Stimulated activated CD4-positive, alpha-beta T cell treated with anti-CD3 and anti-CD28 coated beads, TNF-alpha, amount 100 ng/mL, for 1 hour (primary cell): ENCODE measurements around the gene DOCK4.
A peak's percentile ranks its signal among the peaks of the same experiment; 100 is the strongest.
"Not testable (repeated sequence)": the region's sequence is repeated elsewhere in the genome, so short reads cannot be mapped to it uniquely, and the experiment has no call there.

Experiments used
- DNase-seq, 3 donors: peaks; one replicate each; pipeline ENCODE4 v3.0.0-alpha.2; 2020; ENCODE audit warnings: low read depth in 3 of 3, low spot score in 1 of 3

DOCK4 gene

GRCh38 chr7:112206238-112206990, at the start of gene DOCK4, which contains the start of gene ZNF277:
Gene DOCK4 (minus strand): TSS chr7:112206399. CDS start chr7:112206138, 261 bp downstream.
Gene ZNF277 (plus strand): TSS chr7:112206695. CDS start chr7:112206717, 22 bp downstream.
- DNase-seq: peak; percentile 96 to 99 (median 99)

DNA sequence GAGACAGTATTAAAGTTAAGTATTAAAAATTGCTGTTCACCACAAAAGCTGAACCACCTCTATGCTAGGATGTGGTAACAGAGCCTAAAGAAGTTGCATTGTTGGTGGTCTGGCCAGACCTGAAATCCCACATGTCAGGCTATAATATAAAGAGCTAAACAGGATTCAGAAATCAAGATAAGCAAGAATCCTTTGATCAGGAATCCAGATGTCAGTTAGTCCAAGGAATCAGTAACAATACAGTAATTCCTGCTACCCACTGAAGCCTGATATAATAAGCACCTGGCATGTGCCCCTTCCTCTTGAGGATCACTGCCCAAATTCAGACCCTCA, 49.2 kb upstream of the DOCK4 start:
- no peak for DNase-seq

DNA sequence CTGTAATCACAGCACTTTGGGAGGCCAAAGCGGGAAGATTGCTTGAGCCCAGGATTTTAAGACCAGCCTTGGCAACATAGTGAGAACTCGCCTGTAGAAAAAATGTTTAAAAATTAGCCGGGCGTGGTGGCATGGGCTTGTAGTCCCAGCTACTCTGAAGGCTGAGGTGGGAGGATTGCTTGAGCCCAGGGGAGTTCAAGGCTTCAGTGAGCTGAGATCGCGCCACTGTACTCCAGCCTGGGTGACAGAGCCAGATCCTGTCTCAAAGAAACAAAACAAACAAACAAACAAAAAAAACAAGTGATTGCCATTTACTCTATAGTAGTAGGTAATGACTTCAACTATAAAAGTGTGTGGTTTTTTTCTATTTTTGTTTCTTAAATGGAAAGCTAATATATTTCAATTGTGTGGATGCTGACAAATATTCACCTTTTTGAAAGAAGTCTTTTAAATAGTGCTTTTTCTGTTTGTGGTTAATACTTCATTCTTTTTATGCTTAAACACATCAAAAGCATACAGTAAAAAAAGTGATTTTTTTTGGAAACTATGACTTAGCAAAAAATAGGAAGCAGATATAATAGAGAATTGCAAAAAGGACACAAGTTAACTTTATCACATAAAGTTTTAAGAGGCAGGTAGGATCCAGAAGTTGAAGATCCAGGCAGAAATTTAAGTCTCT, 48.6 kb upstream of the DOCK4 start:
- no peak for DNase-seq

DNA sequence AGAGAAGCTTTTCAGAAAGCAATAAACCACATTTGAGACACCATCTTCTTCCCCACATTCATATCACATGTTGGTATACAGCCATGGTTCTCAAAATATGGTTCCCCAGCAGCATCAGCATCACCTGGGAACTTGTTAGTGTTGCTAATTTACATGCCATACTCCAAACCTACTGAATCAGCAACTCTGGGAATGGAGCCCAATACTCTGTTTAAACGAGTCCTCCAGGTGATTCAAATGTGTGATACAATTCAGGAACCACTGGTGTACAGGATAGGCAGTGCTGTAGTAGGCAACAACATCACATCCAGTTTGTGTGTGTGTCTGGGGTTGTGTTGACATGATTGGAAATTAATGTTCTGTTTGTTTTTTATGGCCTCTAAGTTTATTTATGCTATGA, 48.0 kb upstream of the DOCK4 start:
- no peak for DNase-seq

- DNase-seq: no peak
Measured at GRCh38 chr7:112252691-112253090, 46.5 kb upstream of the DOCK4 start.

- no peak for DNase-seq
Measured at GRCh38 chr7:112252141-112252540, 45.9 kb upstream of the DOCK4 start.

- not testable (repeated sequence) for DNase-seq
Measured at GRCh38 chr7:112249967-112250366, 43.8 kb upstream of the DOCK4 start.

GRCh38 chr7:112248598-112248997, 42.4 kb upstream of the DOCK4 start:
- no peak for DNase-seq

- DNase-seq: no peak
Measured at GRCh38 chr7:112238852-112239610, 32.8 kb upstream of the DOCK4 start.

DNA sequence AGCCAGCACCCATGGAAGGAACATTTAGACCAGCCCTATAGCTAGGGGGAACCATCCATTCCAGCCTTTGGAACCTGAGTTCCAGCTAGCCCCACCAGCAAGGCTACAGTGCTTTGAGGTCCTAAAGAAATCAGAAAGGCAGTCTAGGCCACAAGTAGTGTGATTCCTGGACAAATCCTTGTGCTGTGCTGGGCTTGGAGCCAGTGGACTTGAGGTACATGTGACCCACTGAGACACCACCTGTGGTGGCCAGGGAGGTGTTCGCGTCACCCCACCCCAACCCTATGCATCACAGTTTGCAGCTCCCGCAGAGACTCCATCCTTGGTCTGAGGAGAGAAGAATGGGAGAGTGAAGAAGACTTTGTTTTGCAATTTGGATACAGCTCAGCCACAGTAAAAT, 32.1 kb upstream of the DOCK4 start:
- DNase-seq: no peak

GRCh38 chr7:112236597-112236996, 30.4 kb upstream of the DOCK4 start:
- no peak for DNase-seq

DNA sequence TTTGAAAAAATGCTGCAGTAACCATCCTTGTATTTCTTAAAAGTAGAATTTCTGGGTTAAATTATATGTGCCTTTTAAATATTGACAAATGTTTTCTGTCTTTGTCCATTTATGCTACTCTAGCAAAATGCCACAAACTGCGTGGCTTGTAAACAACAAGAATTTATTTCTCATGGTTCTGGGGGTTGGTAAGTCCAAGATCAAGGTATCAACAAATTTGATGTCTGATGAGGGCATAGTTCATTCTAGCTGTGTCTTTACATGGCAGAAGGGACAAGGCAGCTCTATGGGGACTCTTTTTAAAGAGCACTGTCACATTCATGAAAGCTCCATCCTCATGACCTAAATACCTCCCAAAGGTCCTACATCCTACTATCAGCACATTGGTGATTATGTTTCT, 27.9 kb upstream of the DOCK4 start:
- no peak for DNase-seq

GRCh38 chr7:112233048-112233697, 27.0 kb upstream of the DOCK4 start:
- no peak for DNase-seq

DNA sequence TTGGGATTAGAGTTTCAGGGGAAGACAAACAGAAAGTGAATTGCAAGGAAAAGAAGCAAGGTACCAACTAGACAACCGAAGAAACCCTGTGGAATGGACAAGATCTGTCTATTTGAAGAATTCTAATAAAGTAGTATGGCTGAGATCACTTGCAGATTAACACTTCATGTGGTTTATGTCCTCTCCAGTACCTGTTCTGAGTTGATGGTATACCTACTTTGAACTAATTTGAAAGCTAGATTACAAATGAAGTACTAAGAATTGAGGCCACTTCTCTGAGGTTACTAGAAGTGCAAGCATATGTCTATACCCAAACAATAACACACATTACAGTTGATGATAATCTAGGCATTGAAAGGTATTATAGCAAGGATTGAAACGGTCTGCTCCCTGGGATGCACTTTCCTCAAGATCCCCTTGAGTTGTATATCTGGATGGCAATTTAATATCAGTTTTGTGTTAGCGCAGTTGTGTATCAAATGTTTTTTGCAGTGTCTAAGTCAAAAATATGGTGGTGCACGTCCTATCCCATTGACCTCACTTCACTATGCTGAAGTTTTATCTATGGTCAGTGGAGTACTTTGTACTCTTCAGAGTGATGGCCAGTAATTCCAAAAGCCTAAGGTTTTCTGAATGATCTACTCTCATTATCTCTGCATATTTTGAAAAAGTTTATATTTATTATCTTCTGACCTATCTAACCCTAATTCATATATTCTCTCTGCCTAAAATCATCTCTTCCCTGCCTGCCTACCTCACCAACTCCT, 26.2 kb upstream of the DOCK4 start:
- no peak for DNase-seq

- no peak for DNase-seq
Measured at GRCh38 chr7:112228632-112229031, 22.4 kb upstream of the DOCK4 start.

DNA sequence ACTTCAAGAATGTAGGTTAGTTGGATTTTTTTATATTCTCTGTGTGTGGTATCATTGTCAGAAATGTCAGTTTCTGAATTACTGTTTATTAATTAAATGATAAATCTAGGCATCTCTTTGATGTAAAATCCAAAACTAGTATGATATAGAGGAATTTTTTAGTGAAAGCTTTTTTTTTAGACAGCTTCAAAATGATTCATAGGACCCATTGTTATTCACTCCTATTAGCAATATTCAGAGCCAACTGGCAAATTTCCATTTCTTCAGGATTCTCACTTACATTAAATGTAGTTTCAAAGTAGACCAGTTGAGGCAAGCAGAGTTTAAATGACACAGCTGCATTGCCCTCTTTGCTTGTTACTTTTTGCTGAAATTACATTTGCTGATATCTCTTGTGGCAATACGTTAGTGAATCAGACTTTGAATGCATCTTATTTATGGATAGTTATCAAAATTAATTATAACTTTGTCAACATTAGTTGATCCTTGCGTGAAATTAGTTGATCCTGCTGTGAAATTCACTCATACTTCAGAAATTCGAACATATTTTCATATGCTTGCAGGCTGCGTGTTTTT, 20.6 kb upstream of the DOCK4 start:
- no peak for DNase-seq

GRCh38 chr7:112225006-112225405, 18.8 kb upstream of the DOCK4 start:
- DNase-seq: no peak

DNA sequence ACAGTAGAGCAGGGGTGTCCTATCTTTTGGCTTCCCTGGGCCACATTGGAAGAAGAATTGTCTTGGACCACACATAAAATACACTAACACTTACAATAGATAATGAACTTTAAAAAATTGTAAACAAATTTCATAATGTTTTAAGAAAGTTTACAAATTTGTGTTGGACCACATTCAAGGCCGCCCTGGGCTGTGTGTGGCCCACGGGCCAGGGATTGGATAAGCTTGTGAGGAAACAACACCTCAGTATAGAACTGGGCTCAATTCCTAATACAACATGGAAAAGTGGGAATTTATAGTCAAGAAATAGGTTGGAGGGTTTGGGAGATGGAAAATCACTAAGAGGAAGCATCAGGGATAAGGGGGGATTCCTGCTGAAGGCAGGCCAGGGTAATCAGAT, 18.0 kb upstream of the DOCK4 start:
- no peak for DNase-seq

- no peak for DNase-seq
Measured at GRCh38 chr7:112223310-112223709, 17.1 kb upstream of the DOCK4 start.

- no peak for DNase-seq
Measured at GRCh38 chr7:112220877-112221434, 14.8 kb upstream of the DOCK4 start.
